GM19463 (cell line): ENCODE data around the gene KRTAP4-5.
"Not testable (repeated sequence)": the region's sequence is repeated elsewhere in the genome, so short reads cannot be mapped to it uniquely, and the experiment has no call there.

Experiments used
- ATAC-seq: cut with Tn5 transposase; IDR thresholded peaks from one replicate; pipeline ENCODE4 v1.9.1; 2021; ENCODE audit warnings: mild to moderate bottlenecking, moderate library complexity; ENCODE audit not compliant: unreplicated experiment

KRTAP4-5 gene

DNA sequence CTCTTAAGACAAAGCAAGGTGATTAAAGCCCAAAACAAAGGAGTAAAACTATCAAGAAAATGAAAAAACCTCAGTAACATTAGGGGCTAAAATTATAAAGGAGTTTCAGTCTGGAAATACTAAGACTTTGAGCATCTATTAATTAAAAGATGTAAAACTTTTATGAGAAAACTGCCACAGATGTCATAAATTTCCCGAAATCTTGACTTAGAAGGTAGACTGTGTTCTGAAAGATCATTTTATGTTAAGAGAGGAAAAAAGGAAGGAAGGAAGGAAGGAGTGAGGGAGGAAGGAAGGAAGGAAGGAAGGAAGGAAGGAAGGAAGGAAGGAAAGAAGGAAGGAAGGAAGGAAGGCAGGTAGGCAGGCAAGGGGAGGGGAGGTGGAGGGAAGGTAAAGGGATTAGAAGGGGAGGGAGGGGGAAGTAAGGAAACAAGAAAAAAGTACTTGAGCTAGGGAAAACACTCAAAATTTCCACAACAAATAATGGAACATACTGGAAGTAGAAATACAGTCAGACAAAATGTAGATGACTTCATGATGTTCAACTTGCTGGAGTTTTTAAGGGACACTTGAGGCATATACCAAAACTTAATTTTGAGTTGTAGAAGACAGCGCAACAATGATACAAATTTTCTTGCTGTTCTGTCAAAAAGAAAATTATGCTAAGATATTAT lies 2.0 kb downstream of the KRTAP4-5 start:
- no peak for ATAC-seq

GRCh38 chr17:41145261-41145660 lies 4.4 kb downstream of the KRTAP4-5 start:
- no peak for ATAC-seq

- no peak for ATAC-seq
These were observed 4.8 kb downstream of the KRTAP4-5 start for GRCh38 chr17:41144846-41145245.

DNA sequence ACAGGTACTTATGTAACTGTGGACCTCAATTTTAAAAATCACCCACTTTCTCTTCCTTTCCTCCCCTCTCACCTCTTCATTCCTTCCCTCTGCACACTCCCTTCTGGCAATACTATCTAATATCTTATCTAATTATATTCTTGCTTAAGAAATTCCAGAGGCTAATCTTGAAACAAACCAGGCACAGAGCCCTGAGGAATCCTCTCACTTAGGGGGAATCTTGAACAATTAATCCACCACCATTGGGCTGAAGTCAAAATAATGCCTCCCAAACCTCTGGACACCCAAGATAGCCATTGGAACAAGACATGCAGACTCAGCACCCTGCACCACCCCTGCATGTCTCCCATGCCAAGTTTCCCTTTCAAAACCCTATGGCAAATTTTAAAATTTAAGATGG lies 8.3 kb downstream of the KRTAP4-5 start:
- no peak for ATAC-seq

GRCh38 chr17:41140360-41141131 lies 9.1 kb downstream of the KRTAP4-5 start, which contains the start of gene KRTAP4-6:
Gene KRTAP4-6 (minus strand): TSS chr17:41140544. CDS start chr17:41140487, 57 bp downstream.
- ATAC-seq = no peak

GRCh38 chr17:41139865-41140264 lies 9.8 kb downstream of the KRTAP4-5 start:
- ATAC-seq = not testable (repeated sequence)

DNA sequence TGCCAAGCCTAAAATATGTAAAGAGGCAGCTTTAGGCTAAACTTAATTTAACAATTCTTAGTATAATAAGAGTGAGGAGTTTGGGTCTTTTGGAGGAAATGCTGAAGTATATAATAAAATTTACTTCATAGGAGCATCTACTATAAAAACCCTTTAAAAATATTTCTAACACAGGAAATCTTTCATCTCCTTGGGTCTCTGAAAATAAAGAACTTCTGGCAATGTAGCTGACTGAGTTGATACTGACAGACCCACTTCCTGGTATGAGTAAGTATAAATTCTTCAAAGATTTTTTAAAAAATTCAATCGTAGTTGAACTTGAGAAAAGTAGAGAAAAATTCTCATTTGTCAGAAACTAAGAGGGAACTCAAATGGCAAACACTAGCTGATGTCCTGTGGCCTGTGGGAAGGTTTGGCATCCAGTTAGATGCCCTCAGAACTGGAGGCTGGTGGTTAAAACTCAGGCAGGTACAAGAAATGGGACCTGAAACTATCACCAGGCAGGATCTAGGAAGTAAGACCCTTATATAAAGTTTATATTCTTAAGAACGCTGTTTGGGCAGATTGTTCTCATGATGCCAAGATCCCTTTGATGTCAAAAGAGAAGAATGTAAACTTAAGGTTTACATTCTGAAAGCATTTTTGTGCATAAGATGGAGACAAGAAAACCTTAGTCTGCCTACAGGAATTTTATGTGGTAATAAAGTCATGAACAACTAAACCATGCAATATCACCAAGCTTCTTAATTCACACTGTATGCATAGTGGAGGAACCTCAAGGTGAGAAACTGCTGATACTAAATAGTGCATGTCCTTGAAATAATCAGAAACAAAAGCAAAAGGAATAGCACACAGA lies 15.5 kb downstream of the KRTAP4-5 start:
- no peak for ATAC-seq

- ATAC-seq = no peak
These were observed 17.6 kb downstream of the KRTAP4-5 start for GRCh38 chr17:41131979-41132378.

GRCh38 chr17:41127371-41127770 lies 22.3 kb downstream of the KRTAP4-5 start:
- ATAC-seq = no peak

GRCh38 chr17:41126412-41126811 lies 23.2 kb downstream of the KRTAP4-5 start:
- ATAC-seq = no peak

DNA sequence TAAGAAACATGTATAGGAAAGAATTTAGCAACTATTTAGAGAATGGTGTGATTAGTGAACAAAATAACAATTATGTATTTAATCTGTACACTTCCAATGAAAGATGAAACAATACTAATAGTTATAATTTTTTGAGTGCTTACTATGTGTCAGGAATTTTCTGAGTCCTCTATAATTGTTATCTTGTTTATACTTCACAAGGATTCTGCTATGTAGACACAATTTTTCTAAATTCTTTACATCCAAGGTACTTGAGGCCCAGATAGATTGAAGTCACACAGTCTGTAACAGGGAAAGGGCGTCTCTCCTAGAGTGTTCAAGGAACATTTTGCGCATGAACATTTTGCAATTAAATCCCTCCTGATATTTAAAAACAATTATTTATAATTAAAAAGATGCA lies 24.6 kb downstream of the KRTAP4-5 start:
- ATAC-seq = no peak

DNA sequence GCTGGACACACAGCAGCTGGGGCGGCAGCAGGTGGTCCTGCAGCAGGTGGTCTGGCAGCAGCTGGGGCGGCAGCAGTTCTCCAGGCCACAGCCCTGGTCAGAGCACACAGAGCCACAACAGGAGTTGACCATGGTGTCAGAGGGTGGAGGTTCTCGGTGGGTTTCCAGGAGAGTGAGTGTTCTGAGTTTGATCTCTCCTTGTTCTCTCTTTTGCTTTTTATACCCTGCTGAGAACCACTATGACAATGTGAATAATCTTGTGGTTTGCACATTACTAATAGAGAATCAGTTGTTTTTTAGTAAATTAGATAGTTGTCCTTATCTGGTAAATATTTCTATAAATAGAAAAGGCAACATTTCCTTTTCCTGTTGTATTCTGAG lies 25.6 kb downstream of the KRTAP4-5 start, which contains the start of gene KRTAP4-12:
Gene KRTAP4-12, minus strand, starts transcription at position 192 of the 381 bp plus-strand sequence. Its CDS starts 60 bp downstream, at position 132.
- not testable (repeated sequence) for ATAC-seq

DNA sequence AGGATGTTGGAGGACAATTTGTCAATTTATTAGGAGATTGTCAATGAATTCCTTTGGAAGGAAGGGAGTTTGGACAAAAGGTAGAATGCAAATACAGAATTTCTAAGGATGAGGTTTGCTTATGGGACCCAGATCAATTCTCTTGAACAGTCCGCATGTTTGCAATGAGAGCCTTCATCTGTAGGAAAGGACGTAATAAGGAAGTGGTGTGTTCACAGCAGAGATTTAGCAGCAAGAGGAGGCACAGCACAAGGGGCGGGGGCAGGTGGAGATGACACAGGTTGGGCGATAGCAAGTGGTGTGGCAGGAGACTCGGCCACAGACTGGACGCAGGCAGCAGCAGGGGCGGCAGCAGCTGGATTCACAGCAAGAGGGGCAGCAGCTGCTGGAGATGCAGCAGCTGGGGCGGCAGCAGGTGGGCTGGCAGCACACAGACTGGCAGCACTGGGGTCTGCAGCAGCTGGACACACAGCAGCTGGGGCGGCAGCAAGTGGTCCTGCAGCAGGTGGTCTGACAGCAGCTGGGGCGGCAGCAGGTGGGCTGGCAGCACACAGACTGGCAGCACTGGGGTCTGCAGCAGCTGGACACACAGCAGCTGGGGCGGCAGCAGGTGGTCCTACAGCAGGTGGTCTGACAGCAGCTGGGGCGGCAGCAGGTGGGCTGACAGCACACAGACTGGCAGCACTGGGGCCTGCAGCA lies 26.2 kb downstream of the KRTAP4-5 start:
- ATAC-seq = not testable (repeated sequence)

GRCh38 chr17:41121742-41122141 lies 27.9 kb downstream of the KRTAP4-5 start:
- no peak for ATAC-seq

DNA sequence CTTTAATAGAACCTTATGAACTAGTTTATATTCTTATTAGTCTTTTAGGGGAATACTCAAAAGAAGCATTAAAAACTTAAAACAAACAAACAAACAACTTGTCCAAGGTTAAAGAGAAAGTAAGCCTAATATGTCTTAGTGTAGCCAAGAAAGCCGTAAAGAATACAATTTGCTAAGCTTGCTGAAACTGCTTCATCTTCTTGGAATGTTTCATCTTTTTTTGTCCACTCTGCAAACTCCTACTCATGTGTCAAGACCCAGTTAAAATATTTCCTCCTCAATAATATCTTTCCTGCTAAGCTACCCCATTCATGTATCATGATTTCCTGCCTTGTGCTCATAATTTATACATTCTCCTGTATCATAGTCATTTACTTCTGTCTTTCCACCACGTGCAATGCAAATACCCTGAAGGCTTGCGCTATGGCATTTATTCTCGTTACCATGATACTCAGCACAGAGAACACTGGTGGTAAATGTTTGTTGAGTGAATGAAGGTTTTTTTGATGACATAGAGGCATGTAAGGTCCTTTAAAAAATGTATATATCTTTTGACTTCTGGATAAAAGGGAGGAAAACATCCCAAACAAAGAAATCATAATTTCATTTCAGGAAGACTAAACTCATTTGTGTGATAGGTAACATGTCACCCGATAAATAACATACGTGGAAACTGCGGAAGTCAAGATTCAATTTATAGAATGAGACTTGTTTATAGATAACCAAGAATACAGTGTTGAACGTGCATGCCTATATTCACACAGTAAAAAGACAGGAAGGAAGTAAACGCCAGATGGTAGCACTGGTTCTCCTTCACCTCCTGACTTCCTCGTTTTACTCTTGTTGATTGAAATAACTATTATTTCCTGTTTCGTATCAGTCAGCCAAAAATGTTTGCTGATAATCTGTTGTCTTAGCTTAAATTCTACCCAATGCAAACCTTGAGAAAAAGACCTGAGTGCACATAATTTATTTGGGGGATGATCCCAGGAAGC lies 29.6 kb downstream of the KRTAP4-5 start:
- not testable (repeated sequence) for ATAC-seq

DNA sequence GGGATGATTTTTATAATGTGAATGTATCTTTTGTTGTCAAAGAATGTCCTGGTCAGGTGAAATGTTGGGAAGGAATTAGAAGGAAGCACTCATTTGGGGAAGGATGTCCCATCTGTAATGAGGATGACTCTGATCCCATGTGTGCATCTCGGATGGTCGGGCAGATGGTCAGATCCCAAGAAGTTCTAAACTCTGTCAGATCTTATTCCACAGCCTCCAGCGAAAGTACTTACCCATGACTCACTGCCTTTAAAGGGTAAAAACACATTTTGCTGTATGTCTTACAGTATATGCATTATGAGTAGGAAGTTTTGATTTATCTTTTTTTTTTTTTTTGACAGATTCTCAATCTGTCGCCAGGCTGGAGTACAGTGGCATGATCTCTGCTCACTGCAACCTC lies 30.9 kb downstream of the KRTAP4-5 start:
- ATAC-seq = no peak

DNA sequence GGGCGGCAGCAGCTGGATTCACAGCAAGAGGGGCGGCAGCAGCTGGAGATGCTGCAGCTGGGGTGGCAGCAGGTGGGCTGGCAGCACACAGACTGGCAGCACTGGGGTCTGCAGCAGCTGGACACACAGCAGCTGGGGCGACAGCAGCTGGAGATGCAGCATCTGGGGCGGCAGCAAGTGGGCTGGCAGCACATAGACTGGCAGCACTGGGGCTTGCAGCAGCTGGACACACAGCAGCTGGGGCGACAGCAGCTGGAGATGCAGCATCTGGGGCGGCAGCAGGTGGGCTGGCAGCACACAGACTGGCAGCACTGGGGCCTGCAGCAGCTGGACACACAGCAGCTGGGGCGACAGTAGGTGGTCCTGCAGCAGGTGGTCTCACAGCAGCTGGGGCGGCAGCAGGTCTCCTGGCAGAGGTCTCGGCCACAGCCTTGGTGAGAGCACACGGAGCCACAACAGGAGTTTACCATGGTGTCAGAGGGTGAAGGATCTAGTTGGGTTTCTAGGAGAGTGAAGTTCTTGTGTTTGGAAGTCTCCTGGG lies 31.7 kb downstream of the KRTAP4-5 start, which contains the start of gene KRTAP4-11:
Gene KRTAP4-11, minus strand, starts transcription at position 528 of the 541 bp plus-strand sequence. Its CDS starts 58 bp downstream, at position 470.
- ATAC-seq = not testable (repeated sequence)

DNA sequence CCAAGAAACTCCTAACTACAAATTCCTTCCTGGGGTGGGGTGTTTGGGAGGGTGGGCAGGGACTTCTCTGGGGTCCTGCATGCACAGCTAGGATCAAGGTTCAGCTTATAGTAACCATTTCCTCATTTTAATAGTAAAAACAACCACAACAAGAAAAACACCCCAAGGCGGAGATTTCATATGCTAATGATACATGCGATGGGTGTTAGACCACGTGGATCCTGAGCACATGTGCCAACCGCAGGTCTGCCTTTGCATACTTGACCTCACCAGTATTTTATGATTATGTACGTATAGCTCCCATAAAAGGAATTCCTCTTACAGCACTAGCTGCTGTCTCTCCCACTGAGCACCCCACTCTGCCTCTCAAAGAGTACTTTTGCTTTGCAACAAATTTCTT lies 33.3 kb downstream of the KRTAP4-5 start:
- no peak for ATAC-seq
